H4 (cell line): ENCODE measurements around the gene CARD8. TPM values are rescaled to one million over a fixed set of nuclear protein-coding genes. Genes with fewer than 3 reads are reported as not detected.
"Not testable (repeated sequence)": the region's sequence is repeated elsewhere in the genome, so short reads cannot be mapped to it uniquely, and the experiment has no call there.

Experiments used
- DNase-seq: peaks from one replicate; pipeline ENCODE4 v3.0.0-alpha.2; 2015; ENCODE audit warnings: low spot score
- total RNA-seq: library from RNA; depleted of rRNA; stranded (reverse); fragments of >200 nt; shearing (Covaris generic); gene quantifications from 2 replicates; pipeline ENCODE4 v1.2.3, GENCODE V29; 2014; rRNA removed

Gene CARD8
- 9.6 and 18.6 TPM in 2 replicates for total RNA-seq

- peak; percentile 90 for DNase-seq
Observed at GRCh38 chr19:48255376-48256303, at the start of gene CARD8. TSS of gene CARD8 (minus strand) at chr19:48255912. CDS start at chr19:48241020, 14,892 bp downstream.

- DNase-seq = no peak
Observed at GRCh38 chr19:48303866-48304265, 48.2 kb upstream of the CARD8 start.

GRCh38 chr19:48303367-48303766, 47.7 kb upstream of the CARD8 start:
- no peak for DNase-seq

- no peak for DNase-seq
Observed at GRCh38 chr19:48302600-48302959, 46.9 kb upstream of the CARD8 start.

- no peak for DNase-seq
Observed at GRCh38 chr19:48301886-48302599, 46.3 kb upstream of the CARD8 start.

- no peak for DNase-seq
Observed at GRCh38 chr19:48297975-48298374, 42.3 kb upstream of the CARD8 start.

GRCh38 chr19:48296963-48297734, 41.4 kb upstream of the CARD8 start:
- no peak for DNase-seq

- no peak for DNase-seq
Observed at GRCh38 chr19:48295458-48295857, 39.7 kb upstream of the CARD8 start.

GRCh38 chr19:48292798-48293197, 37.1 kb upstream of the CARD8 start:
- DNase-seq = no peak

- DNase-seq = not testable (repeated sequence)
Observed at GRCh38 chr19:48291489-48291815, 35.7 kb upstream of the CARD8 start.

- peak; percentile 72 for DNase-seq
Observed at GRCh38 chr19:48290771-48291488, 35.2 kb upstream of the CARD8 start.

- DNase-seq = peak; percentile 77
Observed at GRCh38 chr19:48290401-48290770, 34.7 kb upstream of the CARD8 start.

GRCh38 chr19:48287748-48288147, 32.0 kb upstream of the CARD8 start:
- DNase-seq = no peak

GRCh38 chr19:48284896-48285295, 29.2 kb upstream of the CARD8 start:
- no peak for DNase-seq

GRCh38 chr19:48283908-48284307, 28.2 kb upstream of the CARD8 start:
- DNase-seq = no peak

GRCh38 chr19:48279747-48280146, 24.0 kb upstream of the CARD8 start:
- no peak for DNase-seq

GRCh38 chr19:48274938-48275337, 19.2 kb upstream of the CARD8 start:
- DNase-seq = no peak

- DNase-seq = no peak
Observed at GRCh38 chr19:48274173-48274572, 18.5 kb upstream of the CARD8 start.

GRCh38 chr19:48271531-48272151, 15.9 kb upstream of the CARD8 start:
- no peak for DNase-seq

- DNase-seq = not testable (repeated sequence)
Observed at GRCh38 chr19:48269617-48270026, 13.9 kb upstream of the CARD8 start.

- not testable (repeated sequence) for DNase-seq
Observed at GRCh38 chr19:48265326-48265725, 9.6 kb upstream of the CARD8 start.
